MM.1S (cell line): Measurements from ENCODE around the gene RHOT2.

Source experiments
- EZH2 ChIP-seq: fragments of 300-600 bp; sonication (generic); optimal IDR thresholded peaks from 2 replicates; pipeline ENCODE3; 2017; ENCODE audit warnings: low read depth, mild to moderate bottlenecking, antibody characterized with exemption, low read length, mixed read lengths
- EZH2phosphoT487 ChIP-seq: fragments of 300-600 bp; sonication (generic); IDR thresholded peaks from 2 replicates; pipeline ENCODE4 v1.6.1; 2018; ENCODE audit warnings: antibody characterized with exemption, low read length
- TF ChIP-seq, protein P1 (sequence below): fragments of 300-600 bp; sonication (generic); IDR thresholded peaks from 2 replicates; pipeline ENCODE4 v1.5.1; 2016; ENCODE audit warnings: antibody characterized with exemption, low read length, mixed read lengths

DNA sequence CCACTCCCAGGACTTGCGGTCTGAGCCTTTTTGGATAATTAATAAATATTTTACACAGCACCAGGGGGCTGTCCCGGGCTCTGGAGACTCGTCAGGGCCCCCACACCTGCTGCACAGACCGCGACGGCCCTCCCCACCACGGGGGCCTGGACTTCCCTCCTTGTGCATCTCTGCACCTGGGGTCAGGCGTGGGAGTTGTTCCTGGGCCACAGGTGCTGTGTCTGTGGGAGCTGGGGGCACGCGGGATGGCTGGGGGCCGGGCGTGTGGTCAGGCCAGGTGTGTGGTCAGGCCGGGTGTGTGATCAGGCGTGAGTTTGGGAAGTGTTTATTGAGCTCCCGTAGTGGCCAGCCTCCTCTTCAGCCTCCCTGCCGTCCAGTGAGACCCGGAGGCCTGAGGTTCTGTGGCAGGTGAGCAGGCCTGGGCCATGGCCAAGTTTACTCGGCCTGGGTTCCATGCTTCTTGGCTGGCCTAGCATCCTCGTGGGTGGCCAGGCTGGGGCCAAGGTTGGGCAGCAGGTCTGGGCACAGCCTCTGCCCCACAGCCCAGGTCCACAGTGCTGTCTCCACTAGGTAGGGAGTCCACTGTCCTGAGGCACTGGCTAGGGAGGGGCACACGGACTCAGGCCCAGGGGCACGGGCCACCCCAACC is 10.4 kb downstream of the RHOT2 start:
- TF ChIP-seq, protein P1, sequence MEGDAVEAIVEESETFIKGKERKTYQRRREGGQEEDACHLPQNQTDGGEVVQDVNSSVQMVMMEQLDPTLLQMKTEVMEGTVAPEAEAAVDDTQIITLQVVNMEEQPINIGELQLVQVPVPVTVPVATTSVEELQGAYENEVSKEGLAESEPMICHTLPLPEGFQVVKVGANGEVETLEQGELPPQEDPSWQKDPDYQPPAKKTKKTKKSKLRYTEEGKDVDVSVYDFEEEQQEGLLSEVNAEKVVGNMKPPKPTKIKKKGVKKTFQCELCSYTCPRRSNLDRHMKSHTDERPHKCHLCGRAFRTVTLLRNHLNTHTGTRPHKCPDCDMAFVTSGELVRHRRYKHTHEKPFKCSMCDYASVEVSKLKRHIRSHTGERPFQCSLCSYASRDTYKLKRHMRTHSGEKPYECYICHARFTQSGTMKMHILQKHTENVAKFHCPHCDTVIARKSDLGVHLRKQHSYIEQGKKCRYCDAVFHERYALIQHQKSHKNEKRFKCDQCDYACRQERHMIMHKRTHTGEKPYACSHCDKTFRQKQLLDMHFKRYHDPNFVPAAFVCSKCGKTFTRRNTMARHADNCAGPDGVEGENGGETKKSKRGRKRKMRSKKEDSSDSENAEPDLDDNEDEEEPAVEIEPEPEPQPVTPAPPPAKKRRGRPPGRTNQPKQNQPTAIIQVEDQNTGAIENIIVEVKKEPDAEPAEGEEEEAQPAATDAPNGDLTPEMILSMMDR = no peak
- TF ChIP-seq EZH2 (no peak), EZH2phosphoT487 (no peak)
